ENCODE results near the gene EXOC3. TPM values are rescaled to one million over a fixed set of nuclear protein-coding genes. Genes with fewer than 3 reads are reported as not detected.

Gene EXOC3
- total RNA-seq, 1 experiment from 2014 or later = 34.7 TPM

Other genes starting within 250 kb of the EXOC3 start
- gene CCDC127, start 225.0 kb upstream of the EXOC3 start, total RNA-seq (2014; rRNA removed; shearing (Covaris generic)) = 6.2 and 6.3 TPM in 2 replicates
- gene SDHA, start 224.9 kb upstream of the EXOC3 start, total RNA-seq (2014; rRNA removed; shearing (Covaris generic)) = 89.1 and 106 TPM in 2 replicates
- 98.6 and 117 TPM in 2 replicates for gene PDCD6, start 171.5 kb upstream of the EXOC3 start, total RNA-seq (2014; rRNA removed; shearing (Covaris generic))
- 1.2 and 1.4 TPM in 2 replicates for gene AHRR, start 121.5 kb upstream of the EXOC3 start, total RNA-seq (2014; rRNA removed; shearing (Covaris generic))
- 4.7 and 5.8 TPM in 2 replicates for gene SLC9A3, start 81.3 kb downstream of the EXOC3 start, total RNA-seq (2014; rRNA removed; shearing (Covaris generic))
- gene CEP72, start 169.2 kb downstream of the EXOC3 start, total RNA-seq (2014; rRNA removed; shearing (Covaris generic)) = 4.6 and 14.8 TPM in 2 replicates

All from A172 (cell line).